Endodermal cell (in vitro differentiated cells): ENCODE results near the gene SYNJ2. TPM values are rescaled to one million over a fixed set of nuclear protein-coding genes. Genes with fewer than 3 reads are reported as not detected.

Experiments used
- DNase-seq: peaks from one replicate; pipeline ENCODE4 v3.0.0-alpha.2; 2017
- H3K27ac ChIP-seq: 2 replicates; pipeline ENCODE4 v1.5.1; 2013; ENCODE audit warnings: mild to moderate bottlenecking, low read depth, low read length, moderate library complexity
- H3K27me3 ChIP-seq: 2 replicates; pipeline ENCODE4 v1.6.1; 2013; ENCODE audit warnings: mild to moderate bottlenecking, low read length, moderate library complexity; ENCODE audit not compliant: insufficient read depth, control insufficient read depth, poor library complexity, severe bottlenecking
- H3K36me3 ChIP-seq: 2 replicates; pipeline ENCODE4 v1.7.0; 2013; ENCODE audit warnings: mild to moderate bottlenecking, low read length, moderate library complexity; ENCODE audit not compliant: control insufficient read depth, insufficient read depth
- H3K4me1 ChIP-seq: one replicate; pipeline ENCODE4 v1.7.0; 2013; ENCODE audit warnings: low read length; ENCODE audit not compliant: control insufficient read depth, insufficient read depth
- H3K4me3 ChIP-seq: 2 replicates; pipeline ENCODE4 v1.5.1; 2013; ENCODE audit warnings: mild to moderate bottlenecking, low read length, moderate library complexity
- H3K9ac ChIP-seq: 2 replicates; pipeline ENCODE4 v1.6.1; 2013; ENCODE audit warnings: mild to moderate bottlenecking, low read length, moderate library complexity; ENCODE audit not compliant: poor library complexity, severe bottlenecking; ENCODE audit errors: extremely low read depth
- H3K9me3 ChIP-seq: 2 replicates; pipeline ENCODE4 v1.6.1; 2013; ENCODE audit warnings: mild to moderate bottlenecking, low read length, moderate library complexity; ENCODE audit not compliant: control insufficient read depth
- H3K27ac Mint-ChIP-seq: 2 replicates; pipeline ENCODE4 v1.8.0; 2020; ENCODE audit warnings: mixed read lengths
- H3K27me3 Mint-ChIP-seq: 2 replicates; pipeline ENCODE4 v1.8.0; 2021; ENCODE audit warnings: mild to moderate bottlenecking, mixed read lengths; ENCODE audit not compliant: insufficient read depth
- H3K36me3 Mint-ChIP-seq: 2 replicates; pipeline ENCODE4 v1.8.0; 2020; ENCODE audit warnings: low read depth, mixed read lengths
- H3K4me1 Mint-ChIP-seq: 2 replicates; pipeline ENCODE4 v1.8.0; 2020; ENCODE audit warnings: mixed read lengths
- H3K4me3 Mint-ChIP-seq: 2 replicates; pipeline ENCODE4 v1.8.0; 2020; ENCODE audit warnings: mild to moderate bottlenecking, moderate library complexity, mixed read lengths
- H3K9me3 Mint-ChIP-seq: 2 replicates; pipeline ENCODE4 v1.8.0; 2020; ENCODE audit warnings: mild to moderate bottlenecking, mixed read lengths
- CTCF ChIP-seq: fragments of 200-600 bp; sonication (generic); conservative IDR thresholded peaks from 2 replicates; pipeline ENCODE4 v1.5.0; 2021; ENCODE audit warnings: antibody characterized with exemption, mild to moderate bottlenecking
- WGBS, 2 experiments: methylation state at CpG; one replicate each; pipeline versions ENCODE4 v1.1.5 to v1.1.7; 2013; ENCODE audit warnings: missing lambda C conversion rate in 2 of 2, mixed read lengths in 1 of 2; ENCODE audit not compliant: insufficient coverage in 1 of 2, insufficient read length in 1 of 2; 5-methylcytosine and 5-hydroxymethylcytosine counted together
- total RNA-seq, 2 donors: library from RNA; stranded (reverse); fragmentation: NEBNext Ultra II Directional in 1 of 2; extraction: Animal tissue kit (Norgen Biotek cat#: 25700) in 1 of 2; gene quantifications; 2 replicates in 1 of 2; 3 replicates in 1 of 2; pipeline ENCODE4 v1.2.1, GENCODE V29; 2021

Gene SYNJ2
- total RNA-seq, 2 donors from 2014 or later, result 21.2 to 32.8 TPM

- TF ChIP-seq CTCF, result no peak
- H3K27ac ChIP-seq, result no peak overlapping the region
- no peaks in the 10 kb centered on the region for H3K9me3 Mint-ChIP-seq
- H3K4me3 ChIP-seq, result no peak overlapping the region
- H3K27me3 ChIP-seq, result no peaks in the 10 kb centered on the region
- H3K36me3 ChIP-seq, result peaks cover 42% of the 10 kb centered on the region
- H3K27me3 Mint-ChIP-seq, result no peaks in the 10 kb centered on the region
- 94 to 100% methylated on average over 9 to 14 of the region's 14 CpGs for WGBS, 2 experiments
- no peak overlapping the region for H3K9ac ChIP-seq
- no peak overlapping the region for H3K27ac Mint-ChIP-seq
- peaks cover 60% of the 10 kb centered on the region for H3K36me3 Mint-ChIP-seq
- no peak for DNase-seq
- H3K4me1 Mint-ChIP-seq, result no peaks in the 10 kb centered on the region
- no peaks in the 10 kb centered on the region for H3K4me1 ChIP-seq
- H3K4me3 Mint-ChIP-seq, result no peak overlapping the region
- no peaks in the 10 kb centered on the region for H3K9me3 ChIP-seq
These were observed 105.7 kb downstream of the SYNJ2 start for GRCh38 chr6:158087224-158087867.

GRCh38 chr6:158092806-158093205 lies 111.1 kb downstream of the SYNJ2 start:
- H3K27ac ChIP-seq, result no peak overlapping the region
- 93 to 98% methylated on average over 6 to 9 of the region's 9 CpGs for WGBS, 2 experiments
- Mint-ChIP-seq H3K4me3 (no peak overlapping the region), H3K9me3 (no peaks in the 10 kb centered on the region), H3K27me3 (no peaks in the 10 kb centered on the region), H3K36me3 (peaks cover 59% of the 10 kb centered on the region), H3K4me1 (no peaks in the 10 kb centered on the region), H3K27ac (no peak overlapping the region)
- peaks cover 64% of the 10 kb centered on the region for H3K36me3 ChIP-seq
- H3K9me3 ChIP-seq, result no peaks in the 10 kb centered on the region
- H3K27me3 ChIP-seq, result no peaks in the 10 kb centered on the region
- H3K9ac ChIP-seq, result no peak overlapping the region
- no peaks in the 10 kb centered on the region for H3K4me1 ChIP-seq
- DNase-seq, result no peak
- no peak overlapping the region for H3K4me3 ChIP-seq
- TF ChIP-seq CTCF, result no peak

- Mint-ChIP-seq H3K4me1 (no peaks in the 10 kb centered on the region), H3K27me3 (no peaks in the 10 kb centered on the region), H3K9me3 (no peaks in the 10 kb centered on the region), H3K27ac (no peak overlapping the region), H3K36me3 (peaks cover 46% of the 10 kb centered on the region), H3K4me3 (no peak overlapping the region)
- H3K4me1 ChIP-seq, result no peaks in the 10 kb centered on the region
- no peaks in the 10 kb centered on the region for H3K9me3 ChIP-seq
- no peaks in the 10 kb centered on the region for H3K27me3 ChIP-seq
- no peak overlapping the region for H3K4me3 ChIP-seq
- no peak overlapping the region for H3K27ac ChIP-seq
- peaks cover 52% of the 10 kb centered on the region for H3K36me3 ChIP-seq
- WGBS, 2 experiments, result 93 to 100% methylated on average over 3 to 6 of the region's 6 CpGs
- no peak for TF ChIP-seq CTCF
- H3K9ac ChIP-seq, result no peak overlapping the region
- DNase-seq, result no peak
These were observed 113.4 kb downstream of the SYNJ2 start for GRCh38 chr6:158095031-158095430.
